ENCODE results near the gene NCR1.
"Not testable (repeated sequence)": the region's sequence is repeated elsewhere in the genome, so short reads cannot be mapped to it uniquely, and the experiment has no call there.

Gene NCR1

DNA sequence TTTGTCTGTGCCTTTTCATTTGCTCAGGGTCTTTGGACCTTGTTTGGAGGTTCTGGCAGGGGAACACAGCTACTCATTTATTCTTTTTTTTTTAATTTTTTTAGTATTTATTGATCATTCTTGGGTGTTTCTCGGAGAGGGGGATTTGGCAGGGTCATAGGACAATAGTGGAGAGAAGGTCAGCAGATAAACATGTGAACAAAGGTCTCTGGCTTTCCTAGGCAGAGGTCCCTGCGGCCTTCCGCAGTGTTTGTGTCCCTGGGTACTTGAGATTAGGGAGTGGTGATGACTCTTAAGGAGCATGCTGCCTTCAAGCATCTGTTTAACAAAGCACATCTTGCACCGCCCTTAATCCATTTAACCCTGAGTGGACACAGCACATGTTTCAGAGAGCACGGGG, 2.0 kb downstream of the NCR1 start:
- DNase-seq (ENCODE audit: low read depth): not testable (repeated sequence)

DNA sequence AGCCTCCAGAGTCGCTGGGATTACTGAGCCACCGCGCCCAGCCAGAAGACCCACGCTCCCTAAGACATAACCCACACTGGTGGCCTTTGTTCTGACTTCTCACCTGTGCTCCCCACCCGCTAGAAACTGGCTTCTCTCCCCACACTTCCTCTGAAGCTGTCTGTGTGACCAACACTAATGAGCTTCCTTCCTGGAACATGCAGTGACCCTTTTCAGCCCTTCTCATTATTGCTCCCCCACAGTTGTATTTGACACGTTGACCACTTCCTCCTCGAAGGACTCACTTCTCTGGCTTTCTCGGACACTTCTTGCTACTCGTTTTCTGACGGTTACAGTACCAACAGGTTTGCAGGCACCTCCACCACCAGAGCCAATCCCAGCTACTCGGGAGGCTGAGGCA, 10.9 kb downstream of the NCR1 start:
- DNase-seq (ENCODE audit: low read depth): no peak

DNA sequence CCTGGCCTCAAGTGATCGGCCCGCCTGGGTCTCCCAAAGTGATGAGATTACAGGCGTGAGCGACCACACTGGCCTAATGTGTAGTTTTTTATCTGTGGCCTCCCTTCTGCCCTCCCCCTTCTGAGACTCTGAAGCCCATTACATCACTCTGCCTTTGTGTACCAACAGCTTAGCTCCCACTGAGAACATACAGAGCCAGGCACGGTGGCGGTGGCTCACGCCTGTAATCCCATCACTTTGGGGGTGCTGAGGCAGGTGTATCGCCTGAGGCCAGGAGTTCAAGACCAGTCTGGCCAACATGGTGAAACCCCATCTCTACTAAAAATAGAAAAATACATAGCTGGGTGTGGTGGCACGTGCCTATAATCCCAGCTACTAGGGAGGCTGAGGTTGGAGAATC, 12.6 kb downstream of the NCR1 start:
- no peak for DNase-seq (ENCODE audit: low read depth)

DNA sequence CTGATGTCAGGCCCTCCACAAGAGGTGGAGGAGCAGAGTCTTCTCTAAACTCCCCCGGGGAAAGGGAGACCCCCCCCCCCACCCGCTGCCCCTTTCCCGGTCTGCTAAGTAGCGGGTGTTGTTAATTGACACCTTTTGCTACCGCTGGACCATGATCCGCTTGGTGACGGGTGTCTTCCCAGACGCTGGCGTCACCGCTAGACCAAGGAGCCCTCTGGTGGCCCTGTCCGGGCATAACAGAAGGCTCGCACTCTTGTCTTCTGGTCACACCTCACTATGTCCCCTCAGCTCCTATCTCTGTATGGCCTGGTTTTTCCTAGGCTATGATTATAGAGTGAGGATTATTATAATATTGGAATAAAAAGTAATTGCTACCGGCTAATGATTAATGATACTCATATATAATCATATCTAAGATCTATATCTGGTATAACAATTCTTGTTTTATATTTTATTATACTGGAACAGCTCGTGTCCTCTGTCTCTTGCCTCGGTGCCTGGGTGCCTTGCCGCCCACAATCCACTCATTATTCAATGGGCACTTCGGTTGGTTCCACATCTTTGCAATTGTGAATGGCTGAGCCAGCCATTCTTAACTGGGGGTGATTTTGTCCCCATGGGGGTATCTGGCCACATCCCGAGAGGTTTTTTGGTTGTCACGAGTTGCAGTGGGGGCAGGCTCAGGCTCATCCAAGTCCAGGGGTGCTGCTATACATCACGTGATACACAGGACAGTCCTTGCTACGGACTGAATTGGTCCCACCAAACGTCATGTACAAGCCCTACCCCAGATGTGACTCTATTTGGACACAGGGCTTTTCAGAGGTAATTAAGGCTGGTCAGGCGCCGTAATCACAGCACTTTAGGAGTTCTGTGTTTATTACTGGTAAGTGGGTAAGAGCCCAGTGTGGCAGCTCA, 14.0 kb downstream of the NCR1 start:
- DNase-seq (ENCODE audit: low read depth): not testable (repeated sequence)

DNA sequence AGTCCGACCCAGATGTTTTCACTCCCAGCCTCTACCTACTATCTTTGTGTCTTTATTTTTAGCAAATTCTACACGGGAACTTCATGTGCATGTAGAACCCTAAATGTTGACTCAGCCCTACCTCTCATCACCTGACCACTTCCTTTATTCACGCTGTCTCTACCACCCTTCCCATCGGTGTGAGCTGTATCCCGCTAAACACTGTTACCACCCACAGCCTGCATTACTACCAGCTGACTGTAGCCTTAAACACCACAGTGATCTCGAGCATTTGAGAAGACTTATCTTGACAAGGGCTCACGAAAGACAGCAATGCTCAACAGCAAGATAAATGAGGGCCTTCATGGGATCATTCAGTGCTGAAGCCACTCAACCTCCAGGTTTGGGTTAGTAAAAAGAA, 15.1 kb downstream of the NCR1 start:
- no peak for DNase-seq (ENCODE audit: low read depth)

DNA sequence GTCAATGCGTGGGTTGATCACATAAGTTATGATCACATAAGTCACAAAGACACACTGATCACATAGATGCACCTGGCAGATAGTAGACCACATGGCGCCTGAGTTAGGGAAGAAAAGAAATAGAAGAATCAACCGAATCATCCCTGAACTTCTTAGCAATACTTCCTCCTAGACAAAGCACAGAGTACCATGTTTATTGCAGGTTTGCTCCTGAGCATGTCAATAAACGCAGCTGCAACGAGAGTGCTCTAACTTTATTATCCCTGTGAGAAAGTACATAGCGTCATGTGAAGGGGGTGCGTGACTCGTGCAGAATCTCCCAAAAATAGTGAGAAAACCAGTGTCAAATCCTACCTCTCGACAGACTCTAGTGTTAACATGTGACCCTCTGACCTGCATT, 17.3 kb downstream of the NCR1 start:
- DNase-seq (ENCODE audit: low read depth): no peak

DNA sequence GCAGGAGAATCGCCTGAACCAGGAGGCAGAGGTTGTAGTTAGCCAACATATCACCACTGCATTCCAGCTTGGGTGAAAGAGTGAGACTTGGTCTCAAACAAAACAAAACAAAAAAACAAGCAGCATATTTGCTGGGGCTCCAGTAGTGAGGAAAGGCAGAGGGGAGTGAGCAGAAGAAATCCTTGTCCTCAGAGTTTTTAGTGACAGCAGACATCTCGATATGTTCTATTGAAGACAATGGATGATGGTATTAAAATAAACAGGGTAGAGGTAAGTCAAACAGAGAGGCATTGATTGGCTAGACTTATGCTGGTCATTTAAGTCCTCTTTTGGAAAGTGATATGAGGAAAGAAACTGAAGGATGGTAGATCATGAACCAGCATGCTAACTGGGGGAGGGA, 22.4 kb downstream of the NCR1 start:
- DNase-seq (ENCODE audit: low read depth): peak; percentile 3

DNA sequence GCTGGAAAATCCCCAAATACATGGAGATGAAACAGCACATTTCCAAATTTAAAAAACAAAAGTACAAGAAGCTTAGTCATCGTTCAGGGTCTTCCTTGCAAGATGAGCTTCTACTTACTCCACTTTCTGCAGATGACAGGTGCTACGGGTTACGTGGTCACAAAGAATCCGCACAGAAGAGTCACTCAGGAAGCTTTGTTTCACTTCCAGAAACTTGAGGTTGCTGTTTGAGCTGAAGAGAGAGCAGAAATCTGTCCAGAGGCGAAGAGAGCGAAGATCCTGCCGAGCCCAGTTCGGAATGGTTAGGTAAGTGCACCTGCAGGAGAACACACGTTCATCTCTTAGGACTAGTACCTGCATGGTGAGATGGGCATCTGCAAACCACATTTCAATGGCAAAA, 32.0 kb downstream of the NCR1 start:
- no peak for DNase-seq (ENCODE audit: low read depth)

DNA sequence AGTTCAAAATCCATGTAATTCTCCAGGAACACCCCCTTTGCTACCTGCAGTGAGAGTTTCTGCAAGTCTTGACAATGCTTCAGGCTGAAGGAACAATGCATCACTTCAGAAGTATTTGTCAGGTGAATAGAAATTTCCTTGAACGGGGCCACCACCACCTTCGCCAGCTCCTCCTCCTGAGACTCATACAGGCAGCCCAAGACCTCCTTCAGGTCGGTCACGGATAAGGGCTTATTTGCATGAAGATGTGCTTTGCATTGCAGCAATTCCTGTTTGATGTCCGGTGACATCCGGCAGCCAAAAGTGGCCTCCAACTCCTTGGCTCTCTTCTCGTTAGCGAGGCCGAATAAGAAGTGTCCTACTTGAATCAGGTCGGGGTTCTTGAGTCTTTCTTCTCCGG, 33.0 kb downstream of the NCR1 start:
- DNase-seq (ENCODE audit: low read depth): no peak

DNA sequence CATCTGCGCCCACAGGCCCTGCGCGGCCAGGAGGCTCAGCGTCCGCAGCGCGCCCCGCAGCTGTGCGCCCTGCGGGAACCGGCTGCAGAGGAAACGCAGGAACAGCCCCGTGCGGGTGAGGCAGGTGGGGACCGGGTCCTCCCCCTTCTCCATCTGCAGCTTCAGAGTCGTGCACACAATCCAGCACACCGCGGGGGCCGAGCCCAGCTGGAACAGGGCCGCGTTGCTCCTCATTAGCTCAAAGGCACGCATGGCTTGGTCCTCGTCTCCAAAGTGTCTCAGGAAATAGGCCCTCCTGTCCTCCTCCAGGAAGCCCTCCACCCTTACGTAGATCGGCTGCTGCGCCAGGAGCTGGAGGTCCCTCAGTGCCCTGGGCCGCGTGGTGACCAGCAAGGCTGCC, 33.6 kb downstream of the NCR1 start:
- not testable (repeated sequence) for DNase-seq (ENCODE audit: low read depth)

DNA sequence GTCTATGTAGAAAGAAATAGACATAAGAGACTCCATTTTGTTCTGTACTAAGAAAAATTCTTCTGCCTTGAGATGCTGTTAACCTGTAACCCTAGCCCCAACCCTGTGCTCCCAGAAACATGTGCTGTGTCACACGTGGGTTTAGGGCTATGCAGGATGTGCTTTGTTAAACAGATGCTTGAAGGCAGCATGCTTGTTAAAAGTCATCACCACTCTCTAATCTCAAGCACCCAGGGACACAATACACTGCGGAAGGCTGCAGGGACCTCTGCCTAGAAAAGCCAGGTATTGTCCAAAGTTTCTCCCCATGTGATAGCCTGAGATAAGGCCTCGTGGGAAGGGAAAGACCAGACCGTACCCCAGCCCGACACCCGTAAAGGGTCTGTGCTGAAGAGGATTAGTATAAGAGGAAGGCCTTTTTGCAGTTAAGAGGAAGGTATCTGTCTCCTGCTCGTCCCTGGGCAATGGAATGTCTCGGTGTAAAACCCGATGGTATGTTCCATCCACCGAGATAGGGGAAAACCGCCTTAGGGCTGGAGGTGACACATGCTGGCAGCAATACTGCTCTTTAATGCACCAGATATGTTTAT, 37.9 kb downstream of the NCR1 start:
- DNase-seq (ENCODE audit: low read depth): not testable (repeated sequence)

DNA sequence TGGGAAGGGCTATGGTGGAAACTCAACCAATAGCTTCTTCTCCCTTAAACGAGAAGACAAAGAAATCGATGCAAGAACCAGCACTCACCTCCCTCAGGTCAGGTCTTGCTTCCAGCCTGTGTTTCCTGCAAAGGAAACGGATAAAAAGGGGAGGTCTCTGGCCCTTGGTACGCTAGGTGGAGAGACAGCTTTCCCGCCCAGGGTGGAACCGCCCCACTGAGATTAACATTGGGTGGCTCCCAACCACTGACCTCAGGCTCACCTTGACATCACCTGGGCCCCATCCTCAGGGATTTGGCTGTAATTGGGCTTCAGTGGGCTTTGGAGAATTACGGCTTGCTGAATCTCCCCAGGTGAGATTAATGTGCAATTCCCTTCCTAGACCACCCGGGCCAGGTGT, 41.4 kb downstream of the NCR1 start, which contains the start of gene NLRP7:
TSS of gene NLRP7 (minus strand) at position 150 of the 400 bp plus-strand sequence.
- no peak for DNase-seq (ENCODE audit: low read depth)

DNA sequence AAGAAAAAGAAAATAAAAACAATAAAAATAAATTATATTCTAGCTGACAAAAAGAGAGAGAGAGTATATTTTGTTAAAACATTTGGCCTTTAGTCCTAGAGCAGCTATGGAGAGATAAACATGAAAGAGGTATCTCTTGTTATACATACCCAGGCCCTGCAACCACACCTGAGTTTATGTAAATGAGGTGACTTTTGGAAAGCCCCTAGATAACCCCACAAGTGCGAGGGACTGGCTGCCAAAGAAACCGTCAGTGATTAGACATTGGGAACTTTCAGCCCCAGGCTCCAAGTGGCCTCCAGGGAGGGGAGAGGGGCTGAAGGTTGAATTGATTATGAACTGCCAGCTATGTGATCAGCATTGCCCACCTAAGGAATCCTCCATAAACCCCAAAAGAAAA, 43.5 kb downstream of the NCR1 start:
- DNase-seq (ENCODE audit: low read depth): no peak

DNA sequence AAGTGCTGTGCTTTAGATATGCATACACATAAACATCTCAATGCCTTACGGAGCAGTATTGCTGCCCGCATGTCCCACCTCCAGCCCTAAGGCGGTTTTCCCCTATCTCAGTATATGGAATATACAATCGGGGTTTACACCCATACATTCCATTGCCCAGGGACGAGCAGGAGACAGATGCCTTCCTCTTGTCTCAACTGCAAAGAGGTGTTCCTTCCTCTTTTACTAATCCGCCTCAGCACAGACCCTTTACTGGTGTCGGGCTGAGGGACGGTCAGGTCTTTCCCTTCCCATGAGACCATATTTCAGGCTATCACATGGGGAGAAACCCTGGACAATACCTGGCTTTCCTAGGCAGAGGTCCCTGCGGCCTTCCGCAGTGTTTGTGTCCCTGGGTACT, 44.6 kb downstream of the NCR1 start:
- not testable (repeated sequence) for DNase-seq (ENCODE audit: low read depth)

DNA sequence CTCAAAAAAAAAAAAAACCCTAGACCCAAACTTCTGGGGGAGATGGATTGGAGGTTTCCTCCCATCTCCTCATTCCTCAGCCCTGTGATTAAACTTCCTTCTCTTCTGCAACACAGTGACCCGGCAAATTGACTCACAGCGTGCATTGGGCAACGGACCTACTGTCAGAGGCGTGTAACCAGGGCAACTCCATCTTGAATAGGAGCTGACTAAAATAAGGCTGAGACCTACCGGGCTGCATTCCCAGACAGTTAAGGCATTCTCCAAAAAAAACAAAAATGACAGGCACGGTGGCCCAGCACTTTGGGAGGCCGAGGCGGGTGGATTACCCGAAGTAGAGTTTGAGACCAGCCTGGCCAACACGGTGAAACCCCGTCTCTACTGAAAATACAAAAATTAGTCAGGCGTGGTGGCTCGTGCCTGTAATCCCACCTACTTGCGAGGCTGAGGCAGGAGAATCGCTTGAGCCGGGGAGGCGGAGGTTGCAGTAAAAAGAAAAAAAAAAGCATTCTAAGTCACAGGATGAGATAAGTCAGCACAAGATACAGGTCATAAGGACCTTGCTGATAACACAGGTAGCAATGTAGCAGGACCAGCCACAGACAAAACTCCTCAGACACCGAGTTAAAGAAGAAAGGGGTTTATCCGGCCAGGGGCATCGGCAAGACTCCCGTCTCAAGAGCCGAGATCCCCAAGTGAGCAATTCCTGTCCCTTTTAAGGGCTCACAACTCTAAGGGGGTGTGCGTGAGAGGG, 46.8 kb downstream of the NCR1 start:
- DNase-seq (ENCODE audit: low read depth): peak; percentile 87

DNA sequence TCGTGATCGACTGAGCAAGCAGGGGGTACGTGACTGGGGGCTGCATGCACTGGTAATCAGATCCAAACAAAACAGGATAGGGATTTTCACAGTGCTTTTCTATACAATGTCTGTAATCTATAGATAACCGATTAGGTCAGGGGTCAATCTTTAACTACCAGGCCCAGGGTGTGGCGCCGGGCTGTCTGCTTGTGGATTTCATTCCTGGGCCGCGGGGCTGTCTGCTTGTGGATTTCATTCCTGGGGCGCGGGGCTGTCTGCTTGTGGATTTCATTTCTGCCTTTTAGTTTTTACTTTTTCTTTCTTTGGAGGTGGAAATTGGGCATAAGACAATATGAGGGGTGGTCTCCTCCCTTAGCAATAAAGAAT, 47.4 kb downstream of the NCR1 start:
- not testable (repeated sequence) for DNase-seq (ENCODE audit: low read depth)

DNA sequence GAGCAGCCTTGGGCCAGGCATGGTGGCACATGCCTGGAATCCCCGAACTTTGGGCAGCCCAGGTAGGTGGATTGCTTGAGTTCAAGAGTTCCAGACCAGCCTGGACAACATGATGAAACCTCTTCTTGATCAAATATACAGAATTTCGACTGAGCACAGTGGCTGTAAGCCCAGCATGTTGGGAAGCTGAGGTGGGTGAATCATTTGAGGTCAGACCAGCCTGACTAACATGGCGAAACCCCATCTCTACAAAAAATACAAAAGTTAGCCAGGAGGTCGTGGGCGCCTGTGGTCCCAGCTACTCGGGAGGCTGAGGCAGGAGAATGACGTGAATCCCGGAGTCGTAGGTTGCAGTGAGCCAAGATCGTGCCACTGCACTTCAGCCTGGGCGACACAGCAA, 49.4 kb downstream of the NCR1 start:
- DNase-seq (ENCODE audit: low read depth): peak; percentile 5

DNA sequence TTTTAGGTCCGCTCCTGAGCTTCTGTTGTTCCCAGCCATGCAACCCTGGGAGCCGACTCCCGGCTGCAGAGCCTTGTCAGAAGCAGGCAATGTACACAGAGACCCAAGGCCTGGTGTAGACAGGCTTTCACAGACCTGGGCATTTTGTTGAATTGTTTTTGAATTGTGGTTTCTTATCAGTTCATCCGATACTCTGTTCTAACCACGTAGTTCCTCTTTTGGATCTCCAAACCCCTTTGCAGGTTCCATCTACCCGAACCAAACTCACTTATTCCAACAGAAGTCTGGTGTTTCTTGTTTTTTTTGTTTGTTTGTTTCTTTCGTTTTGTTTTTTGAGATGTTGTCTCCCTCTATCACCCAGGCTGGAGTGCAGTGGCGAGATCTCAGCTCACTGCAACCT, 53.9 kb downstream of the NCR1 start:
- DNase-seq (ENCODE audit: low read depth): no peak

Measured in HS-5 (cell line).